ENCODE data around the gene C1orf141.

C1orf141 gene

GRCh38 chr1:67134695-67135094, at the start of gene C1orf141:
Gene C1orf141 (minus strand): TSS chr1:67134970. CDS start chr1:67127240, 7,730 bp downstream.
- Histone ChIP-seq H3K9ac (ENCODE audit: low read depth, low read length) (no peak within 1 kb of the TSS), H3K4me1 (ENCODE audit: insufficient read depth, low read length) (peaks cover 9% of the 10 kb centered on the region; the same call in 1 of the 2 replicates), H3K4me3 (ENCODE audit: low read length) (peak within 1 kb of the TSS; percentile 34; the same call in 1 of the 2 replicates), H3K27ac (ENCODE audit: low read length) (no peak within 1 kb of the TSS), H3K27me3 (ENCODE audit: insufficient read depth, low read length) (no peaks in the 10 kb centered on the region), H3K9me3 (ENCODE audit: insufficient read depth, low read depth, low read length) (no peaks in the 10 kb centered on the region), H3K36me3 (ENCODE audit: insufficient read depth, low read depth, low read length) (no peaks in the 10 kb centered on the region)

GRCh38 chr1:67175530-67176087, 40.8 kb upstream of the C1orf141 start:
- Histone ChIP-seq H3K36me3 (ENCODE audit: insufficient read depth, low read depth, low read length) (no peaks in the 10 kb centered on the region), H3K27ac (ENCODE audit: low read length) (no peak overlapping the region), H3K9me3 (ENCODE audit: insufficient read depth, low read depth, low read length) (no peaks in the 10 kb centered on the region), H3K27me3 (ENCODE audit: insufficient read depth, low read length) (no peaks in the 10 kb centered on the region), H3K4me3 (ENCODE audit: low read length) (no peak overlapping the region), H3K4me1 (ENCODE audit: insufficient read depth, low read length) (no peaks in the 10 kb centered on the region), H3K9ac (ENCODE audit: low read depth, low read length) (no peak overlapping the region)

- Histone ChIP-seq H3K27me3 (ENCODE audit: insufficient read depth, low read length) (no peaks in the 10 kb centered on the region), H3K4me3 (ENCODE audit: low read length) (no peak overlapping the region), H3K9ac (ENCODE audit: low read depth, low read length) (no peak overlapping the region), H3K36me3 (ENCODE audit: insufficient read depth, low read depth, low read length) (no peaks in the 10 kb centered on the region), H3K9me3 (ENCODE audit: insufficient read depth, low read depth, low read length) (no peaks in the 10 kb centered on the region), H3K4me1 (ENCODE audit: insufficient read depth, low read length) (no peaks in the 10 kb centered on the region), H3K27ac (ENCODE audit: low read length) (no peak overlapping the region)
Measured at GRCh38 chr1:67174716-67175284, 40.0 kb upstream of the C1orf141 start.

GRCh38 chr1:67173988-67174387, 39.2 kb upstream of the C1orf141 start:
- no peaks in the 10 kb centered on the region for H3K27me3 ChIP-seq (ENCODE audit: insufficient read depth, low read length)
- no peak overlapping the region for H3K27ac ChIP-seq (ENCODE audit: low read length)
- H3K4me1 ChIP-seq (ENCODE audit: insufficient read depth, low read length): no peaks in the 10 kb centered on the region
- H3K36me3 ChIP-seq (ENCODE audit: insufficient read depth, low read depth, low read length): no peaks in the 10 kb centered on the region
- H3K9ac ChIP-seq (ENCODE audit: low read depth, low read length): no peak overlapping the region
- H3K4me3 ChIP-seq (ENCODE audit: low read length): no peak overlapping the region
- no peaks in the 10 kb centered on the region for H3K9me3 ChIP-seq (ENCODE audit: insufficient read depth, low read depth, low read length)

- H3K9ac ChIP-seq (ENCODE audit: low read depth, low read length): no peak overlapping the region
- H3K4me3 ChIP-seq (ENCODE audit: low read length): no peak overlapping the region
- no peaks in the 10 kb centered on the region for H3K4me1 ChIP-seq (ENCODE audit: insufficient read depth, low read length)
- H3K27ac ChIP-seq (ENCODE audit: low read length): no peak overlapping the region
- no peaks in the 10 kb centered on the region for H3K9me3 ChIP-seq (ENCODE audit: insufficient read depth, low read depth, low read length)
- no peaks in the 10 kb centered on the region for H3K36me3 ChIP-seq (ENCODE audit: insufficient read depth, low read depth, low read length)
- no peaks in the 10 kb centered on the region for H3K27me3 ChIP-seq (ENCODE audit: insufficient read depth, low read length)
Measured at GRCh38 chr1:67171978-67172377, 37.2 kb upstream of the C1orf141 start.

GRCh38 chr1:67171574-67171955, 36.8 kb upstream of the C1orf141 start:
- Histone ChIP-seq H3K9me3 (ENCODE audit: insufficient read depth, low read depth, low read length) (no peaks in the 10 kb centered on the region), H3K9ac (ENCODE audit: low read depth, low read length) (no peak overlapping the region), H3K4me1 (ENCODE audit: insufficient read depth, low read length) (no peaks in the 10 kb centered on the region), H3K4me3 (ENCODE audit: low read length) (no peak overlapping the region), H3K27me3 (ENCODE audit: insufficient read depth, low read length) (no peaks in the 10 kb centered on the region), H3K36me3 (ENCODE audit: insufficient read depth, low read depth, low read length) (no peaks in the 10 kb centered on the region), H3K27ac (ENCODE audit: low read length) (no peak overlapping the region)

GRCh38 chr1:67170751-67171573, 36.2 kb upstream of the C1orf141 start:
- no peak overlapping the region for H3K9ac ChIP-seq (ENCODE audit: low read depth, low read length)
- H3K36me3 ChIP-seq (ENCODE audit: insufficient read depth, low read depth, low read length): no peaks in the 10 kb centered on the region
- H3K4me3 ChIP-seq (ENCODE audit: low read length): no peak overlapping the region
- H3K27me3 ChIP-seq (ENCODE audit: insufficient read depth, low read length): no peaks in the 10 kb centered on the region
- H3K27ac ChIP-seq (ENCODE audit: low read length): no peak overlapping the region
- H3K4me1 ChIP-seq (ENCODE audit: insufficient read depth, low read length): no peaks in the 10 kb centered on the region
- H3K9me3 ChIP-seq (ENCODE audit: insufficient read depth, low read depth, low read length): no peaks in the 10 kb centered on the region

- Histone ChIP-seq H3K4me1 (ENCODE audit: insufficient read depth, low read length) (no peaks in the 10 kb centered on the region), H3K9me3 (ENCODE audit: insufficient read depth, low read depth, low read length) (no peaks in the 10 kb centered on the region), H3K9ac (ENCODE audit: low read depth, low read length) (no peak overlapping the region), H3K27ac (ENCODE audit: low read length) (no peak overlapping the region), H3K27me3 (ENCODE audit: insufficient read depth, low read length) (no peaks in the 10 kb centered on the region), H3K36me3 (ENCODE audit: insufficient read depth, low read depth, low read length) (no peaks in the 10 kb centered on the region), H3K4me3 (ENCODE audit: low read length) (no peak overlapping the region)
Measured at GRCh38 chr1:67169932-67170331, 35.2 kb upstream of the C1orf141 start.

- Histone ChIP-seq H3K27me3 (ENCODE audit: insufficient read depth, low read length) (no peaks in the 10 kb centered on the region), H3K4me1 (ENCODE audit: insufficient read depth, low read length) (no peaks in the 10 kb centered on the region), H3K36me3 (ENCODE audit: insufficient read depth, low read depth, low read length) (no peaks in the 10 kb centered on the region), H3K4me3 (ENCODE audit: low read length) (no peak overlapping the region), H3K9ac (ENCODE audit: low read depth, low read length) (no peak overlapping the region), H3K27ac (ENCODE audit: low read length) (no peak overlapping the region), H3K9me3 (ENCODE audit: insufficient read depth, low read depth, low read length) (no peaks in the 10 kb centered on the region)
Measured at GRCh38 chr1:67169496-67169895, 34.7 kb upstream of the C1orf141 start.

- Histone ChIP-seq H3K27ac (ENCODE audit: low read length) (no peak within 1 kb of the TSS), H3K9ac (ENCODE audit: low read depth, low read length) (no peak within 1 kb of the TSS), H3K4me3 (ENCODE audit: low read length) (no peak within 1 kb of the TSS), H3K27me3 (ENCODE audit: insufficient read depth, low read length) (no peaks in the 10 kb centered on the region), H3K4me1 (ENCODE audit: insufficient read depth, low read length) (no peaks in the 10 kb centered on the region), H3K36me3 (ENCODE audit: insufficient read depth, low read depth, low read length) (no peaks in the 10 kb centered on the region), H3K9me3 (ENCODE audit: insufficient read depth, low read depth, low read length) (no peaks in the 10 kb centered on the region)
Measured at GRCh38 chr1:67166196-67166595, 31.4 kb upstream of the C1orf141 start, which contains the start of gene IL23R. Gene IL23R (plus strand): TSS chr1:67166454. CDS start chr1:67168121, 1,667 bp downstream.

GRCh38 chr1:67165468-67166041, 30.8 kb upstream of the C1orf141 start:
- Histone ChIP-seq H3K27me3 (ENCODE audit: insufficient read depth, low read length) (no peaks in the 10 kb centered on the region), H3K36me3 (ENCODE audit: insufficient read depth, low read depth, low read length) (no peaks in the 10 kb centered on the region), H3K27ac (ENCODE audit: low read length) (no peak overlapping the region), H3K4me3 (ENCODE audit: low read length) (no peak overlapping the region), H3K9ac (ENCODE audit: low read depth, low read length) (no peak overlapping the region), H3K4me1 (ENCODE audit: insufficient read depth, low read length) (no peaks in the 10 kb centered on the region), H3K9me3 (ENCODE audit: insufficient read depth, low read depth, low read length) (no peaks in the 10 kb centered on the region)

Data from iPS-20b (cell line).